Dedifferentiated amniotic fluid mesenchymal stem cell (primary cell): ENCODE data around the gene ARHGAP23.
"Not testable (repeated sequence)": the region's sequence is repeated elsewhere in the genome, so short reads cannot be mapped to it uniquely, and the experiment has no call there.

Source experiments
- DNase-seq: peaks from one replicate; pipeline ENCODE4 v3.0.0-alpha.2; 2016; ENCODE audit errors: extremely low spot score

ARHGAP23 gene

DNA sequence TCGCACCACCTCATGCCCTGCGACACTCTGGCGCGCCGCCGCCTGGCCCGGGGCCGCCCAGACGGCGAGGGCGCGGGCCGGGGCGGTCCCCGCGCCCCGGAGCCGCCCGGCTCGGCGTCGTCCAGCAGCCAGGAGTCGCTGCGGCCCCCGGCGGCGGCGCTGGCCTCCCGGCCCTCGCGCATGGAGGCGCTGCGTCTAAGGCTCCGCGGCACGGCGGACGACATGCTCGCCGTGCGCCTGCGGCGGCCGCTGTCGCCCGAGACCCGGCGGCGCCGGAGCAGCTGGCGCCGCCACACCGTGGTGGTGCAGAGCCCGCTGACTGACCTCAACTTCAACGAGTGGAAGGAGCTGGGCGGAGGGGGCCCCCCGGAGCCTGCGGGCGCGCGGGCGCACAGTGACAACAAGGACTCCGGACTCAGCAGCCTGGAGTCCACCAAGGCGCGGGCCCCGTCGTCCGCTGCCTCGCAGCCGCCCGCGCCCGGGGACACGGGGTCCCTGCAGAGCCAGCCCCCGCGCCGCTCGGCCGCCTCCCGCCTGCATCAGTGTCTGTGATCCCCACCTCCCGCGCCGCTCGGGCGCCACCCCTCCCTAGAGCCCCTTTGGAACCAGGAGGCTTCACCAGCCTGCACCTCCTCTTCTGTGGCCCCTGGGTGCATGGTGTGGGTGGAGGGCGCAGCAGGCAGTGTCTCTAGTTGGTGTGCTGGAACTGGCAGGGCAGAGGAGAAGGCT, 82.3 kb downstream of the ARHGAP23 start:
- DNase-seq = no peak

DNA sequence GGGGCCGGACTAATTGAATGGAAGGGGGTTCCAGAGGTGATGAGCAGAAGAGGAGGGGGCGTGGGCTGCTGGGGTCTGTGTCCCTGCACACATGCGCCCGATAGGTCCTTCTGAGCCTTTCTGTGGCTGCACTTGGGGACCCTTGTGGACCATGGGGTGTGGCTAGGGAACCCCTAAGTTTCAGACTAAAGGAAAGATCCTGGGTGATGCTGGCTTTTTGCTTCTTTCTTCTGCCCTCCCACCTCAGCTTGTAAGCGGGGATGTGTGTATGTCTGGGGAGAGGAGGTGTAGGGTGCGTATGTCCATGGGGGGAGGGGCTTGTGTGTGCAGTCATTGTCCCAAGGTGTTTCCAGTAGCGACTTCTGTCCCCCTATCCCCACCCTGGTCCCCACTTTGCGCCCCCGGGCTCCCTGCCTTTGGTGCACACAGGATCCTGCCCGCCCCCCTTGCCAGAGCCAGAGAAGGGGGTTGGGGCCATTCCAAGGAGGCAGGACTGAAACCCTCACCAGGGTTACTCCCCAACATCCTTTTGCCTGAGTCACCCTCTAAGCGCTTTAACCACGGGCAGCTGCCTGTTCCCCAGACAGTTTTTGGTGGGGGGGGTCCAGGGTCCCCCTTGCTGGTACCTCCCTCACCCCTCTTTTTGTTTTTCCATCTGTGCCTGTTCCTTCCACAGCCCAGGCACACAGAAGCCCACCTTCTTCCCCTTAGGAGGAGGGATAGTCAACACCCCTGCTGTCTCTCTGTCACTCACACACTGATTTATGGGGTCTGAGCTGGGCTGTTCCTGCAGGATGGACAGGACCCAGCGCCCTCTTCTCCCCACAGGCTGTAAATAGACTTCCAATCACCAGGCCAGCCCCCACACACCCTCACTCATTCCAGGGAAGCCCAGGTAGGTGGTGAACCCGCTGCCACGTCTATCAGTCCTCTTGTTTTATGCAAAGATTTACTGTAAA, 83.2 kb downstream of the ARHGAP23 start:
- DNase-seq = peak; percentile 43

DNA sequence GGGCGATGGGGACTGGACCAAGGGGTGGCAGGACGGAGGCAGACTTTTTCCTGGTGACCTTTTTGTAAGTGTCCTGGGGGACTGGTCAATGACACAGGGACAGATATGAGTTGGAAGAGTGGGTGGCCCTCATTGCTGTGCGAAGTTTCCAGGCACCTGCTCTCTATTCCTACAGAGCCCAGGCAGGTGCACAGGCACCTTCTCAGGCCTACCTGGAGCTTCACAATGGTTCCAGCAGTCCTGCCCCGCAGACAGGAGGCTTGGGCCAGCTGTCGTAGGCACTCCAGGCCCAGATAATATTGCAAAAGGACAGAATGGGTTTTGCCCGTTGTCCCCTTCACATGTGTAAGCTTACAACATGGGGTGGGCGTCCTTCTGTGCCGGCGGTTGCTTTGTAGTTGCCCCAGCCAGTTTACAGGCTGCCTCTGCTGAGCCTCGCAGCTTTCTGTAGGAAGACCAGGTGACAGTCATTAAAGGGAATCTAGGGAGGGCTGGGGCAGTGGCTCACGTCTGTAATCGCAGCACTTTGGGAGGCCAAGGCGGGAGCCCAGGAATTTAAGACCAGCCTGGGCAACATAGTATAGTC, 84.3 kb downstream of the ARHGAP23 start:
- no peak for DNase-seq

DNA sequence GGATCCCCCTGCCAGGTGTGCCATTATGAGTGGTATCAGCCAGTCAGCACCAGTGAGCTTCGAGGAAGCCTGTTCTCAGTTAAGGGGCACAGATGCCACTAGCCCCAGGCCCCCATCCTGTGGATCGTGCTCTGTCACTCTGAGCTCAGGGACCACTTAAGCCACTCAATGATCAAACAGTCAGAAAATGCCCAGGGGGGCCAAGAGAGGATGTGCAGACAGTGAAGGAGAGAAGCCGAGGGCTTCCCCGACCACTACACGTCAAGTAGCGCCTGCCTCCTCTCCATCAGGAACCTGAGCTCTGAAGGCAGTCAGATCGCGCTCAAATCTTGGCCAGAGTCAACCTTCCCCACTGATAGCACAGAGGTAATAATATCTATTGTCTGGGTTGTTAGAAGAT, 98.3 kb downstream of the ARHGAP23 start:
- not testable (repeated sequence) for DNase-seq

DNA sequence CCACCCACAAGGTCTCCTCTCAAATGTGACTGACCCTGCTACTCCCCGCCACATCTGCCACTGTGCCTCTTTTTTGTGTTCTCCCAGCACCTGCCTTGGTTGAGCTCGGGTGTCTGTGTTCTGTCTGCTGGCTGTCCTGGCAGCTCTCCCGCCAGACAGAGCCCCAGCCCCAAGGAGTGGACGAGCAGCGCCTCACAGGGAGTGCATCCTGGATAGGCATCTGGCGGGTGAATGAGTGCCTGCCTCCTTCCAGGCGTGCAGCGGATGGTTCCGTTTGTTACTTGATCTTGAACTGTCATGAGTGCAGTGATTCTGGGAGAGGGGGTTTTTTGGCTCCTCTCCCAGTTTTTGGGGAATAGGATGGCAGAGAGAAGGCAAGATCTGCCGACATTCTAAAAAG, 99.9 kb downstream of the ARHGAP23 start:
- not testable (repeated sequence) for DNase-seq

DNA sequence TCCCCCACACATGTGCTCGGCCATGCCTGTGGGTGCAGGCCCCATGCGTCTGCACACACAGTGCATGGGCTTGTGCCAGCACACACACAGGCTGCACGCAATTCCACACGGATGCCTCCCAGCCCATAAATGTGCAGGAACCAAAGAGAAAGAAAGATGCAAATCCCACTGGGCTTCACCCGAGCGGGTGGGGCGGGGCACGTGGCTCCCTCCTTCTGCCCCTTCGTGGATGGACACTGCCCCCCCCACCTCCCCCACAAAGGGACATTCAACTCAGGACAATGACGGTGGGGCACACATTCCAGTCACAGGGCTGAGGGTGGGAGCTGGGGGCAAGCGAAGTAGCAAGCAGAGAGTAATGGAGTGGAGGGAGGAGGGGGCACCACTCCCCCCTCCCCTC, 102.6 kb downstream of the ARHGAP23 start:
- DNase-seq = not testable (repeated sequence)

DNA sequence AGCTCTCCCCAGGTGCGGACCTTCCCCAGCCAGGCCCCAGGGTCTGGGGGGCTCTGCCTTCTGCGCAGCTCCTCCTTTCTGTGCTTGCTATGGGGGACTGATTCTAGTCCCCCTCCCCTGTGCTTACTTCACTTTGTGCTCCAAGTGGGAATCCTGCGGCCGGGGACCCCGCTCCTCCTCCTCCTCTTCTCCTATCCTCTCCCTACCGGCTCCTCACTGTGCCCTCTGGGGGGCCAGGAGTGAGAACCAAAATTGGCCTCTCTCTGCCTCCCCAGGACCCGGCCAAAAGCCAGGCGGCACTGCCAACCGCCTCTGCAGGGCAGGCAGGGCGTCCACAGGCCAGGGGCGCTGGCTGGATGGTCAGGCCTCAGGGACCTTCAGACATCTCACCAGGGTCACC, 103.5 kb downstream of the ARHGAP23 start:
- DNase-seq = not testable (repeated sequence)

DNA sequence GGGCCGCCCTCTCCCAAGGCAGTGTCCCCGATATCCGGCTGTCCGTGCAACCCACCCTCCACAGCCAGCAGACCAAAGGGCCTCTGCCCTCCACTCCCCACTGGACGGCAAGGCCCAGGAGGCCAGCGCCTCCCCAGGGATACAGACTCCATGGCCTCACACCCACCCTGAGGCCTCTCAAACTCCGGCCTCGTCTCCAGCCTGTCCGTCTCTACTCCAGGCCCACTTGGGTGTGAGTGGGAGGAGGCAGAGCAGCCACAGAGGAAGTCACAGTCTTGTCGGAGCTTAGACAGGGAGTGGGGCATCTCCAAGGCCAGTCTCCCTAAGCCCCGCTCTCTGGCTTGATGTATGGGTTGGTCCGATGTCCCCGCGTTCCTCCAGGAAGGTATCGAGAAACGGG, 104.2 kb downstream of the ARHGAP23 start:
- no peak for DNase-seq

DNA sequence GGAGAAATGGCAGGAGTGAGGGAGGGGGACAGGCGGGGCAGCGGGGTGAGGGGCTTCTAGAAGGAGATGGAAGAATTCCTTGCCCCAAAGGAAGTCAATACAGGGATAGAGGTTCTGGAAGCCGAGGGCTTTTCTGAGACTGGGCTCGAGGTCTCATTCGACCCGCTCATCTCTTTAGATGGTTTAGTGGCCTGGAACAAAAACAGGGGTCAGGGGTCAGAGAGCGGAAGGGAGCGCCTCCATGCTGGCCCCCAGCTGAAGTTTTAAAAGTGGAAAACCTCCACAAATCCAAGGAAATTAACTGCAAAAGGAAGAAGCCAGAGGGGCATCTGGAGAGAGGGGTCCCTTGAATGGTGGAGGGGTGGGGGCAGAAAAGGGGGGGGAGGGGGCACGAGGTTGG, 105.0 kb downstream of the ARHGAP23 start:
- no peak for DNase-seq

DNA sequence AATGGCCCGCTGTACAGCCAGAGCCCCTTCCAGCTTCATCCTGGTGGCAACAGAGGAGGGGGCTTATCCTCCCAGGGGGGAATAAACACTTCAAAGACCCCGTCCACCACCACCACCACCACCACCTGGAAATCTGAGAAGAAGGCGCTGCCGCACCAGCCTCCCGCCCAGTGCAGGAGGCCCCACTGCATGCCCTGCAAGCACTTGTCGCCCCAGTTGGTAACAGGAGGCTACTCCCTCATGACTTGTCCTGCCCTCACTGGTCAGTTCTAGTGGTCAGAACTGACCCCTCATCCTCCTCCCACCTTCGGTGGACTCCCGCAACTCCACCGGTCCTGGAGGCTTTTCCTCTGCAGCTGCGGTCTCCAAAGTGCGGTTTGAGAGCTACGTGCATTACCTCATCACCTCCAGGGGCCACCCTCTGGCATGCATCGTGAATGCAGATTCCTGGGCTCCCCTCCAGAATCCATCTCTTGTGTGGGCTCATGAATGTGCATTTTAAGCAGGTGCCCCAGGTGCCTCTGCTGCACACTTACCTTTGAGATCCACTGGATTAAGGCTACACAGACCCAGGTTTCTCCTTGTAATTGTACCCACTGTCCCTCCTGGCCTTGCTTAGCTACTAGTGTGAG, 105.7 kb downstream of the ARHGAP23 start:
- DNase-seq = no peak

DNA sequence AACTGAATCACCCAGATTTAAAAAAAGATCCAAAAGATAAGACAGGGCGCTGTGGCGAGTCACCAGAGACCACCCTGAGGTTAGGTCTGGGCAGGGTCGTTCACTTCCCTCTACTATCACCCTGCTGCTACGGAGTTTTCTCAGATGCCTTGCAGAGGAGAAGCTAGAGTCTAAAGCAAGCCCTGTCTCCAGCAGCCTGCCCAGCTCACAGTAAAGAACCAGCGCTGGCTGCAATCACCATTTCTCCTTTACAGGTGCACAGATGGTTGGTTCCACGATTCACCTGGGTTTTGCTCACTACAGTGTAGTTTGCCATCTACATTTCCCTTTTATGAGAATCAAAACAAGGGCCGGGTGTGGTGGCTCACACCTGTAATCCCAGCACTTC, 106.2 kb downstream of the ARHGAP23 start:
- no peak for DNase-seq

DNA sequence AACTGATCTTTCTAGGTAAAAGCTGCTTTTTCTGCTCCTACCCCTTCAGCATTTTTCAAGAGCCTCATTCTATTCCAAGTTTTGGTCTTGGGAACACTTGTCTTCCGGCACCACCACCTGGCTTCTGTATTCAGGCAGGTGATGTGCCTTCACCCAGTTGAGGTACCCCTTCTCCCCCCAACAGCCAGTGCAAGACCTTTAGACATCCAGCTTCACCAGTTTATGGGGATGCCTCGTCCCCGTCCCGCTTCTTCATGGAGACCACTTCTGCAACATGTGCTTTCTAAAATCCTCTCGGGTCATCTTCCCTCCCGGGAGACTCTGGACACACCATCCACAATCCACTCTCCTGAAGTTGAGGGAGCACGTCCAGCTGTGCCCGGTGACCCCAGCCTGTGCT, 107.6 kb downstream of the ARHGAP23 start:
- DNase-seq = no peak

DNA sequence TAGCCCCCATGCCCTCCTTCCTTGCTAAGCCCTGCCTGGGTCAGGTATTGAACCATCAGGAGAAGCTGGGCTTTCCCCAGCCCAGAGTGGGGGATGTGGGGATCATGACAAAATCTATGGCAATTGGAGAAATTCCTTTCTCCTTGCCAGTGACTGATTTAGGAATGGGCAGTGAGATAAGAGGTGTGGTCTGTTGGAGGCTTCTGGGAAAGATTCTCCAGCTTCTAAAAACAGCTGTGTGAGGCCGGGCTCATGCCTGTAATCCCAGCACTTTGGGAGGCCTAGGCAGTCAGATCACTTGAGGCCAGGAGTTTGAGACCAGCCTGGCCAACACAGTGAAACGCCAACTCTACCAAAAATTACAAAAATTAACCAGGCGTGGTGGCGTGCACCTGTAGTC, 108.4 kb downstream of the ARHGAP23 start:
- DNase-seq = no peak

DNA sequence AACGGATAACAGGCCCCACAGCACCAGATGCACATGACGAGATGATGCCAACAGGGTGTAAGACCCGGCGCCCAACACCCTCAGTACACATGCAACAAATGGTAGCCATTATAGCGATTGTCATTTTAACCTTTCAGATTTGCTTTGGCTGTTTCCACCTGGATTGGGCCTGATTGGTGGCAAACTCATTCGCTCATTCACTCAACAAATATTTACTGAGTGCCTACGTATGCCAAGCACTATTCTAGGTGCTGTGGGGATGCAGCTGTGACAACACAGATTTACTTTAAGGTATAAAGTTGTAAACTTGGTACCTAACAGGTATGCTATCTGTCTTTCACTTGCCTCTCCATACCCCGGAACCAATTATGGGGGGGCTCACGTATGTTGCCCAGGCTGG, 110.6 kb downstream of the ARHGAP23 start:
- DNase-seq = no peak

DNA sequence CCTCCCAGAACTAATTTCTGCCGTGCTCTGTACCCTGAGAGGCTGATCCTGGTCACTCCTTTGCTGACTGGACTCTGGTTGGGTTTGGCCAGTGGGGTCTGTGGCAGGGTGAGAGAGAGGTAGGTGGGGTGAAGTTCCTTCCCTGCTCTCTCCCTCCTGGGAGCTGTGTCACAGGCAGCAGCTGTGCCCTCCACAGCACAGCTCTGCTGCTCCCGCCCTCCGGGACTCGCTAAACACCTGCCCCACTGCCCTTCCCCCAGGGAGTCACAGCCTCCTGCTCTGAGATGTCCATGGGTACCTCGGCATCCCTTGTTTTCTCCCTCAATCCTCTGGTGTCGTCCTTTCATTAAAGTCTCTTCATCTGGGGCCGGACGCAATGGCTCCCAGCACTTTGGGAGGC, 111.1 kb downstream of the ARHGAP23 start:
- no peak for DNase-seq

DNA sequence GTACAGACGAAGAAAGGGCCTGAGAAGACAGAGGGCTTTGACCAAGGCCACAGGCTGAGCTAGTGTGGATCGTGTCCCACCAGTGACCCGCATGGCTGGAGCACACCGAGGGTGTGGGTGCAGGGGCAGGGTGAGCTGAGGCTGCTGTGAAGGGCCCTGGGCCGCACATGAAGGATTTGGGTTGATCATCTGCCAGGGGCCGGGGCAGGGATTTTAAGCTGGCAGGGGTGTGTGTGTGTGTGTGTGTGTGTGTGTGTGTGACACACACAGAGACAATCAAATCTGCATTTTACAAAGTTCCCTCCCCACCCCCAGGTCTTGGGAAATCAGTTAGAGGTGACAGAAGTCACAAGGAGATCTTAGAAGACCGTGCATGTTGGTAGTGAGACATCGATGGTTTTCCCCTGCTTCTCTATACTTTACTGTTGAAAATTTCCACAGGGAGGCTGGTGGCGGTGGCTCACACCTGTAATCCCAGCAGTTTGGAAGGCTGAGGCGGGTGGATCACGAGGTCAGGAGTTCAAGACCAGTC, 112.3 kb downstream of the ARHGAP23 start:
- DNase-seq = no peak

DNA sequence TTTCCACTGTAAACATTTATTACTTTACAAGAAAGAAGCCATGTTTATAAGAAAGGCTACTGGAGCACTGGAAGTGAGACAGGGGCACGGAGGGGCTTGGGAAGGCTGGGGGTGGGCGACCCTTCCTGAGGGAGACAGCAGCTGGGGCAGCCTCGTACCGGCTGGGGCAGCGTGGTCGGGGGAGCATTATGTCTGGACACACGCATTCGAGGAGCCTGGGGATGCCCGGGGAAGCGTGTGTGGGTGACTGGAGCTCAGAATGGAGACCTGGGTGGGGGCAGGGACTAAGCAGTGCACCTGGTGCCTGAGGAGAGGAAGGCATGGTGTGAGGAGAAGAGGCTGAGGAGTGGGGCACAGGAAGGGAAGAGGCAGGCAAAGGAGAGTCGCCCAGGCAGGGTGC, 113.0 kb downstream of the ARHGAP23 start:
- no peak for DNase-seq

DNA sequence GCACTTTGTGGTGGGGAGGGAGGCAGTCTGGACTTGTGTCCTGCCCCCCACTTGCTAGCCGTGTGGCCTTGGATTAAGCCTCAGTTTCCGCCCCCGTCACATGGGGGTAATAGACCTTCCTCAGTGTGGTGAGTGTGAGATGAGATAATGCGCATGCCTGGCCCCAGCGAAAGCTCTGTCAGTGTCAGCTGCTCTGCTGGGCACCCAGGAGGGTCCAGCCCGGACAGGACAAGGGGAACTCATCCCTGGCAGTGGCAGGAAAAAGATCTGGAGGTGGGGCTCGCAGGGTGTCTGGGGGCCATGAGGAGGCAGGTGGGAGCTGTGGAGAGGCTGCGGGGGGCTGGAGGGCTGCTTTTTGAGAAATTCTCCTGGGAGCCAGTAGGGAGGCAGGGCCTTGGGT, 114.0 kb downstream of the ARHGAP23 start:
- no peak for DNase-seq

DNA sequence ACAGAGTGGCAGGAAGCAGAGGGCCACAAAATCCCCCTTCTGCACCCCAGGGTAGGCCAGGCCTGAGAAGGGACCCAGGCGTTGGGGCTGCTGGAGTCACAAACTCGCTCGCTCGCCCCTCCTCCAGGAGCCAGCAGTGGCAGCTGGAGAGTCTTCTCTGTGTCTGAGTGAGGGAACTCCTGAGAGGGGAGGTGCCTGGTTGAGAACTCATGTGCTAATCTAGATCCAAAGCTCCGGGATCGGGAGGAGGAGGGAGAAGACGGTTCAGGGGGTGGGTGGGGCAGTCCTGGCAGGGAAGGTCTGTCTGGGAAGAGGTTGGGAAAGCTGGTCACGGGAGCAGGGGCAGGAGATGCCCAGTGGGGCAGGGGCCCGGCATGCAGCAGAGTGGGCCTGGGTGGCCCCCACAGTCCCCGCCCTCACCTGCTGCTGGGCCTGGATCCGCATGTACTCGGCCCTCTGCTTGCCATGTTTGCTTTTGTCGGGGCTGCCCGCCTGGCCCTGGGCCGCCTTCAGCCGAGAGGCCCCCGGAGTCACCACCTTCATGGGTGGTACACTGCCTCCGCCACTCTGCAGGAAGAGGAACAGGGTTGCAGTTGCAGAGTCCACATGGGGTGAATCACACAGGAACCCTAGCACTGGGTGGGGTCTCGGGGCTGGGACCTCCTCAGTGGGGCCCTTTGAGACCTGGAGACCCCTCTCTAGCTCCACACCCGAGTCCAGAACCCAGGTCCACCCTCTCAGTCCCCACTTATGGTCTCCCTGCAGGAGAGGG, 115.3 kb downstream of the ARHGAP23 start:
- no peak for DNase-seq

DNA sequence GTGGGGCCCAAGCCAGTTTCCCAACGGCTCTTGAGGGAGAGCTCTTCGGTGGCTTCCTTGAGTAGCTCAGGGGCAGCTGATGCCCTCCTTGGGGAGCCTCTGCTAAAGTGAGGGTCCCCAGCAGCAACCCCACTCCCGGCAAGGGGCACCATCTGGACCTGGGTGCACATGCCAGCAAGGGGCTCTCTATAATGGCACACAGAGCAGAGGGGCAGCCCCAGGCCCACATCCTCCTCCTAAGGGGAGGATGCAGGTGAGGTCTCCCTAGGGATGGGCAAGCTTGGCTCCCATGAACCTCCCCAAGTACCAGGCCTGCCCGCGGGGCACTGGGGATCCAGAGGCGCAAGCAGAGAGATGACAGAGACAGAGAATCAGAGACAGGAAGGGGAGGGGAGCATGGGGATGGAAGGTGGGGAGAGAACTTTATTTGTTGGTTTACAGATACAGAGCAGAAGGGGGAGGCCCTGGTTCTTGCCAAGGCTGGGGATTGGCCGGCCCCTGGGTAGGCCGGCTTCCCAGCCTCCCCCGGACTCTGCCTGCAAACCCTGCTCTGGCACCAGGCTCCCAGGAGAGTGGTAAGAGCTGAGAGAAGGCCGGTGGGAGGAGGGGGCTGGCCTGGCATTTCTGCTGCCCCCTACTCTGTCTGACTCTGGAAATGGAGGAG, 116.0 kb downstream of the ARHGAP23 start:
- DNase-seq = no peak

DNA sequence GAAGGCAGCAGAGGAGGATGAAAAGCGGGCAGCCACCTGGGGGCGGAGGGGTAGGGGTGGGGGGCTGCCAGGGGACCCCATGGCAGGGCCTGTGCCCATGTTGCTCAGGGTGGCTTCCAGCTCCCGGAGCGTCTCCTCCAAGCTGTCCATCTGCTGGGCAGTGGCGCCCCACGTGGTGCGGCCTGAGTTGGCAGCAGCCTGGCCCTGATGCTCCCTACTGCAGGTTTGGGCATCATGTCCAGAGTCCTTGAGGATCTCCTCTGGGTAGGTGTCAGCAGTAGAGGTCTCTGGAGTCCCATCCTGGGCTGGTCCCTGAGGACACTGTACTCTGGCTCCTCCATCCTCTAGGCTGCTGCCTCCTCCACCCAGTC, 116.6 kb downstream of the ARHGAP23 start:
- DNase-seq = no peak
